AG04450 (cell line): ENCODE data around the gene BAIAP2L2. TPM values are rescaled to one million over a fixed set of nuclear protein-coding genes. Genes with fewer than 3 reads are reported as not detected.

Source experiments
- CTCF ChIA-PET: fragments of 300-600, 350-600 bp; formaldehyde crosslinking; extraction: SDS; loops from one replicate; lab custom pipeline; 2022; ENCODE audit warnings: antibody characterized with exemption, inconsistent platforms; lab: Charles Lee
- POLR2A ChIA-PET: fragments of 350-600 bp; formaldehyde crosslinking; extraction: SDS; loops from one replicate; lab custom pipeline; 2021; ENCODE audit warnings: antibody characterized with exemption, inconsistent platforms; lab: Yijun Ruan, JAX
- DNase-seq: peaks from one replicate; pipeline ENCODE4 v3.0.0-alpha.2; 2011; ENCODE audit warnings: low read depth, low spot score
- H3K27ac ChIP-seq: one replicate; pipeline ENCODE4 v1.5.1; 2012; ENCODE audit warnings: low read depth, low read length, control low read depth
- H3K27me3 ChIP-seq: one replicate; pipeline ENCODE4 v1.6.0; 2012; ENCODE audit warnings: low read length; ENCODE audit not compliant: control insufficient read depth, insufficient read depth
- H3K4me3 ChIP-seq: 2 replicates; pipeline ENCODE4 v1.5.1; 2011; ENCODE audit warnings: mild to moderate bottlenecking, low read depth, low read length, control low read depth
- H3K9me3 ChIP-seq: 2 replicates; pipeline ENCODE4 v1.5.1; 2012; ENCODE audit warnings: low read length; ENCODE audit not compliant: control insufficient read depth, insufficient read depth
- CTCF ChIP-seq: IDR thresholded peaks from 2 replicates; pipeline ENCODE4 v1.5.1; 2011; ENCODE audit warnings: low read depth, low read length, control low read depth, inconsistent platforms
- polyA plus RNA-seq: library from polyadenylated mRNA; depleted of rRNA; stranded (reverse); fragments of >200 nt; gene quantifications from 2 replicates; pipeline ENCODE4 v1.2.3, GENCODE V29; 2011

The BAIAP2L2 gene
- polyA plus RNA-seq, 1 experiment, result 0.04 TPM

GRCh38 chr22:38046070-38046748 lies 64.3 kb downstream of the BAIAP2L2 start:
- H3K27ac ChIP-seq, result no peak overlapping the region
- TF ChIP-seq CTCF, result no peak
- CTCF ChIA-PET, result no interaction called here
- no peak for DNase-seq
- H3K9me3 ChIP-seq, result no peaks in the 10 kb centered on the region
- no peak overlapping the region for H3K4me3 ChIP-seq
- POLR2A ChIA-PET, result no interaction called here
- peaks cover 6% of the 10 kb centered on the region for H3K27me3 ChIP-seq

GRCh38 chr22:38043151-38044039 lies 67.1 kb downstream of the BAIAP2L2 start:
- CTCF ChIA-PET, result interaction anchor here (0.6 to 2.3 kb wide), 3 partner anchors 9 to 155 kb away, joined by 3 to 8 read pairs (median 3); no protein-coding TSS in a partner anchor
- POLR2A ChIA-PET, result no interaction called here
- Histone ChIP-seq H3K9me3 (peaks cover under 1% of the 10 kb centered on the region; the same call in 1 of the 2 replicates), H3K4me3 (no peak overlapping the region), H3K27ac (no peak overlapping the region), H3K27me3 (peaks cover 2% of the 10 kb centered on the region)
- no peak for DNase-seq
- TF ChIP-seq CTCF, result no peak

GRCh38 chr22:38042488-38042790 lies 68.0 kb downstream of the BAIAP2L2 start:
- Histone ChIP-seq H3K9me3 (peaks cover 3% of the 10 kb centered on the region; the same call in 1 of the 2 replicates), H3K27me3 (peaks cover 2% of the 10 kb centered on the region), H3K4me3 (no peak overlapping the region), H3K27ac (no peak overlapping the region)
- no peak for DNase-seq
- no peak for TF ChIP-seq CTCF
- CTCF ChIA-PET, result interaction anchor here (2.3 kb wide), 1 partner anchor 10 kb away, joined by 8 read pairs; no protein-coding TSS in a partner anchor
- POLR2A ChIA-PET, result interaction anchor here (0.6 kb wide), 1 partner anchor 137 kb away, joined by 3 read pairs; no protein-coding TSS in a partner anchor

- no peak overlapping the region for H3K4me3 ChIP-seq
- DNase-seq, result no peak
- H3K9me3 ChIP-seq, result peaks cover 3% of the 10 kb centered on the region; the same call in 1 of the 2 replicates
- H3K27ac ChIP-seq, result no peak overlapping the region
- POLR2A ChIA-PET, result interaction anchor here (0.6 kb wide), 1 partner anchor 137 kb away, joined by 3 read pairs; no protein-coding TSS in a partner anchor
- CTCF ChIA-PET, result interaction anchor here (2.3 kb wide), 1 partner anchor 10 kb away, joined by 8 read pairs; no protein-coding TSS in a partner anchor
- TF ChIP-seq CTCF, result no peak
- H3K27me3 ChIP-seq, result peaks cover 2% of the 10 kb centered on the region
Measured at GRCh38 chr22:38041760-38042487, 68.6 kb downstream of the BAIAP2L2 start.
